Hepatocyte (in vitro differentiated cells): ENCODE results near the gene MCOLN2. TPM values are rescaled to one million over a fixed set of nuclear protein-coding genes. Genes with fewer than 3 reads are reported as not detected.

Experiments used
- DNase-seq: peaks from one replicate; pipeline ENCODE4 v3.0.0-alpha.2; 2016; ENCODE audit warnings: low spot score
- H2AFZ ChIP-seq: fragments of 200-600 bp; sonication (generic); 2 replicates; pipeline ENCODE4 v1.6.0; 2016; ENCODE audit warnings: antibody characterized with exemption, mild to moderate bottlenecking
- H3K27ac ChIP-seq: fragments of 200-600 bp; sonication (generic); 2 replicates; pipeline ENCODE4 v1.5.1; 2016; ENCODE audit warnings: mild to moderate bottlenecking
- H3K27me3 ChIP-seq: fragments of 200-600 bp; sonication (generic); 2 replicates; pipeline ENCODE4 v1.6.1; 2016
- H3K36me3 ChIP-seq: fragments of 200-600 bp; sonication (generic); replicated peaks from 2 replicates; pipeline ENCODE4 v1.5.1; 2016; ENCODE audit warnings: low read depth; ENCODE audit not compliant: insufficient read depth
- H3K4me1 ChIP-seq: fragments of 200-600 bp; sonication (generic); 2 replicates; pipeline ENCODE4 v1.5.1; 2016; ENCODE audit warnings: mild to moderate bottlenecking, moderate library complexity; ENCODE audit not compliant: insufficient read depth
- H3K4me2 ChIP-seq: fragments of 200-600 bp; sonication (generic); 2 replicates; pipeline ENCODE4 v1.6.0; 2016
- H3K4me3 ChIP-seq: fragments of 200-600 bp; sonication (generic); 2 replicates; pipeline ENCODE4 v1.5.1; 2016; ENCODE audit warnings: mild to moderate bottlenecking
- H3K79me2 ChIP-seq: fragments of 200-600 bp; sonication (generic); 2 replicates; pipeline ENCODE4 v1.6.0; 2017; ENCODE audit warnings: mild to moderate bottlenecking
- H3K9me2 ChIP-seq: fragments of 200-600 bp; sonication (generic); replicated peaks from 2 replicates; pipeline ENCODE4 v1.6.0; 2017; ENCODE audit warnings: mild to moderate bottlenecking; ENCODE audit not compliant: insufficient read depth
- H3K9me3 ChIP-seq: fragments of 200-600 bp; sonication (generic); 2 replicates; pipeline ENCODE4 v1.5.1; 2016; ENCODE audit warnings: low read depth, mild to moderate bottlenecking
- H4K20me1 ChIP-seq: fragments of 200-600 bp; sonication (generic); 2 replicates; pipeline ENCODE4 v1.6.0; 2016; ENCODE audit warnings: mild to moderate bottlenecking; ENCODE audit not compliant: insufficient read depth, poor library complexity, severe bottlenecking
- EZH2 ChIP-seq: fragments of 200-600 bp; sonication (generic); IDR thresholded peaks from 2 replicates; pipeline ENCODE4 v1.6.1; 2016; ENCODE audit warnings: antibody characterized with exemption, mild to moderate bottlenecking, borderline replicate concordance
- EZH2phosphoT487 ChIP-seq: fragments of 200-600 bp; sonication (generic); IDR thresholded peaks from one replicate; pipeline ENCODE4 v1.6.1; 2018; ENCODE audit warnings: antibody characterized with exemption, mild to moderate bottlenecking, low read depth, moderate library complexity; ENCODE audit not compliant: unreplicated experiment, severe bottlenecking
- WGBS: methylation state at CpG from one replicate; pipeline ENCODE4 v1.1.6; 2016; ENCODE audit warnings: low lambda C conversion rate; ENCODE audit errors: missing lambda C conversion rate; 5-methylcytosine and 5-hydroxymethylcytosine counted together
- polyA plus RNA-seq: library from polyadenylated mRNA; unstranded; fragments of >200 nt; fragmentation: Nextera tagmentation; extraction: Ambion mirVana; gene quantifications from 2 replicates; pipeline ENCODE4 v1.2.1, GENCODE V29; 2016
- total RNA-seq: library from RNA; depleted of rRNA; stranded (reverse); fragments of >200 nt; gene quantifications from 2 replicates; pipeline ENCODE4 v1.2.3, GENCODE V29; 2014
- TF ChIP-seq, protein P1 (sequence below): fragments of 200-600 bp; sonication (generic); IDR thresholded peaks from 2 replicates; pipeline ENCODE4 v1.5.1; 2016; ENCODE audit warnings: antibody characterized with exemption, mild to moderate bottlenecking; ENCODE audit not compliant: poor library complexity

MCOLN2 gene
- total and polyA plus RNA-seq, 2 experiments from 2014 or later: 0.63 to 1.2 TPM

GRCh38 chr1:85033221-85033620, 36.3 kb upstream of the MCOLN2 start:
- Histone ChIP-seq H3K9me2 (no peaks in the 10 kb centered on the region), H3K79me2 (no peaks in the 10 kb centered on the region), H3K27me3 (no peaks in the 10 kb centered on the region), H2AFZ (no peak overlapping the region), H3K36me3 (no peaks in the 10 kb centered on the region), H3K4me2 (no peak overlapping the region), H3K4me3 (no peak overlapping the region), H3K9me3 (no peaks in the 10 kb centered on the region), H4K20me1 (no peaks in the 10 kb centered on the region), H3K27ac (no peak overlapping the region), H3K4me1 (no peaks in the 10 kb centered on the region)
- 80% methylated on average over 2 of the region's 2 CpGs for WGBS
- TF ChIP-seq, protein P1, sequence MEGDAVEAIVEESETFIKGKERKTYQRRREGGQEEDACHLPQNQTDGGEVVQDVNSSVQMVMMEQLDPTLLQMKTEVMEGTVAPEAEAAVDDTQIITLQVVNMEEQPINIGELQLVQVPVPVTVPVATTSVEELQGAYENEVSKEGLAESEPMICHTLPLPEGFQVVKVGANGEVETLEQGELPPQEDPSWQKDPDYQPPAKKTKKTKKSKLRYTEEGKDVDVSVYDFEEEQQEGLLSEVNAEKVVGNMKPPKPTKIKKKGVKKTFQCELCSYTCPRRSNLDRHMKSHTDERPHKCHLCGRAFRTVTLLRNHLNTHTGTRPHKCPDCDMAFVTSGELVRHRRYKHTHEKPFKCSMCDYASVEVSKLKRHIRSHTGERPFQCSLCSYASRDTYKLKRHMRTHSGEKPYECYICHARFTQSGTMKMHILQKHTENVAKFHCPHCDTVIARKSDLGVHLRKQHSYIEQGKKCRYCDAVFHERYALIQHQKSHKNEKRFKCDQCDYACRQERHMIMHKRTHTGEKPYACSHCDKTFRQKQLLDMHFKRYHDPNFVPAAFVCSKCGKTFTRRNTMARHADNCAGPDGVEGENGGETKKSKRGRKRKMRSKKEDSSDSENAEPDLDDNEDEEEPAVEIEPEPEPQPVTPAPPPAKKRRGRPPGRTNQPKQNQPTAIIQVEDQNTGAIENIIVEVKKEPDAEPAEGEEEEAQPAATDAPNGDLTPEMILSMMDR: no peak
- no peak for TF ChIP-seq EZH2phosphoT487
- no peak for DNase-seq

GRCh38 chr1:85030536-85030935, 33.6 kb upstream of the MCOLN2 start:
- H3K27ac ChIP-seq: no peak overlapping the region
- DNase-seq: no peak
- H3K36me3 ChIP-seq: no peaks in the 10 kb centered on the region
- no peaks in the 10 kb centered on the region for H3K9me3 ChIP-seq
- H2AFZ ChIP-seq: no peak overlapping the region
- H3K4me1 ChIP-seq: no peaks in the 10 kb centered on the region
- H3K4me2 ChIP-seq: no peak overlapping the region
- H3K4me3 ChIP-seq: no peak overlapping the region
- no peaks in the 10 kb centered on the region for H3K79me2 ChIP-seq
- H3K27me3 ChIP-seq: no peaks in the 10 kb centered on the region
- no peaks in the 10 kb centered on the region for H4K20me1 ChIP-seq
- H3K9me2 ChIP-seq: no peaks in the 10 kb centered on the region
- TF ChIP-seq, protein P1: no peak
- TF ChIP-seq EZH2phosphoT487: no peak
- no peak for TF ChIP-seq EZH2

DNA sequence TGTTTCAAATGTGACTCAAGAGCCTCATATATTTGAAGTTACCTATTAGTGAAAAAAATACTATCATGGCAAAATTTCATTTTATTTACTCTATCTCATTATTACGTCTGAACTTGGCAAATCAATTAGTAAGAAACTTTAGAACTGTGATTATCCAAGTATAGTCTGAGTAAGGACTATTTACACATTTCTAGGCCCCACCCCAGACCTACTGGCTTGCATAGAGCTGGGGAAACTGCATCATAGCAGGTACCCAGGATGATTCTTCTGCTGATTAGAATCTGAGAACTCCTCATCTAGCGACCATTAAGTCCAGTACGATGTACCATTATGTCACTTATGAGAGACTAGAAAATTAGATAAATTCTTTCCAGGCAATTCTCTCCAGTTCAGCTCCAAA, 31.2 kb upstream of the MCOLN2 start:
- Histone ChIP-seq H2AFZ (no peak overlapping the region), H3K4me2 (no peak overlapping the region), H3K27ac (no peak overlapping the region), H3K9me2 (no peaks in the 10 kb centered on the region), H4K20me1 (no peaks in the 10 kb centered on the region), H3K27me3 (no peaks in the 10 kb centered on the region), H3K4me1 (no peaks in the 10 kb centered on the region), H3K9me3 (no peaks in the 10 kb centered on the region), H3K4me3 (no peak overlapping the region), H3K79me2 (no peaks in the 10 kb centered on the region), H3K36me3 (no peaks in the 10 kb centered on the region)
- WGBS: 93% methylated on average over 3 of the region's 3 CpGs
- no peak for TF ChIP-seq EZH2phosphoT487
- no peak for TF ChIP-seq EZH2
- TF ChIP-seq, protein P1: no peak
- DNase-seq: no peak

GRCh38 chr1:85027242-85027983, 30.5 kb upstream of the MCOLN2 start:
- TF ChIP-seq, protein P1: peak; percentile 7
- TF ChIP-seq EZH2phosphoT487: no peak
- H3K27ac ChIP-seq: no peak overlapping the region
- H3K27me3 ChIP-seq: no peaks in the 10 kb centered on the region
- H2AFZ ChIP-seq: no peak overlapping the region
- H4K20me1 ChIP-seq: no peaks in the 10 kb centered on the region
- 89% methylated on average over 5 of the region's 5 CpGs for WGBS
- H3K4me3 ChIP-seq: no peak overlapping the region
- DNase-seq: peak; percentile 15
- H3K79me2 ChIP-seq: no peaks in the 10 kb centered on the region
- H3K4me2 ChIP-seq: no peak overlapping the region
- H3K4me1 ChIP-seq: no peaks in the 10 kb centered on the region
- H3K36me3 ChIP-seq: no peaks in the 10 kb centered on the region
- no peaks in the 10 kb centered on the region for H3K9me3 ChIP-seq
- no peaks in the 10 kb centered on the region for H3K9me2 ChIP-seq
